Purkinje cell (primary cell): Measurements from ENCODE around the gene RAB38. TPM values are rescaled to one million over a fixed set of nuclear protein-coding genes. Genes with fewer than 3 reads are reported as not detected.

Source experiments
- polyA plus RNA-seq: library from polyadenylated mRNA; unstranded; fragments of >200 nt; fragmentation: Nextera tagmentation; gene quantifications from 2 replicates; pipeline ENCODE4 v1.2.1, GENCODE V29; 2014

The RAB38 gene
- not detected in 2 replicates for polyA plus RNA-seq

DNA sequence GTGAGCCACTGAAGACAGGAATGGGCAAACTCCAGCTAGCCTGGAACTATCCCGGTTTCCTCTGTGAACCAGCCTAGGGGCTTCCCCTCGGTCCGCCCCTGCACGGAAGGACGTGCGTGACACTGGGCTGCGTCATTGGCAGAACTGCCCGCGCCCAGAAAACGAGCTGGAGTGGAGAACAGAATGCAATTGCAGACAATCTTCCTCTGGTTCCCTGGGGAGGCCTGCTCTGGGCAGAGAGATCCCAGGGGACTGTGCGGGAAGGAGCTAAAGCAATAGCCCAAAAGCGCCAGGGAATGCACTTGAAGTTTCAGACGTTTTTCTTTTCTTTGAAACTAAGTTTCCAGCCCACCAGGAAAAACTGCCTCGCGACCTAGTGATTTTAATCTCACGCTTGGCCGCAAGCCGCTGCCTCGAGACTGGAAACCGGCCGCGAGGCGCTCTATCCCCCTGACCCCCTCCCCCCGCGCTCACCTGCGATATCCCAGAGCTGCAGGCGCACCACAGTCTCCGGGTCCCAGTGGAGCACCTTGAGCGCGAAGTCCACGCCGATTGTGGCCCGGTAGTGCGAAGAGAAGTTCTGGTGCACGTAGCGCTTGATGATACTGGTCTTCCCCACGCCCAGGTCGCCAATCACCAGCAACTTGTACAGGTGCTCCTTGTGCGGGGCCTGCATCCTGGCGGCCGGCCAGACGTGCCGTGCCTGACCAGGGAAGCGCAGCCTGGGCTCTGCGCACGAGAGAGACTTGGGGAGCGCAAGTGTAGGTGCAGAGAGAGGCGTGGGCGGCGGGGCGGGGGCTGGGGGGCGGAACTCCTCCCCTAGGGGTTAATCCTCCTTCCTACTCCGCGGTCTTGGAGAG is at the start of gene RAB38:
TSS of gene RAB38 (minus strand) at position 735 of the 860 bp plus-strand sequence. CDS start at position 676, 59 bp downstream.

Other genes with a start within 250 kb of the RAB38 start
- 11.6 and 17.3 TPM in 2 replicates for gene CTSC, start 162.3 kb upstream of the RAB38 start, polyA plus RNA-seq